Measurements from ENCODE around the gene PSME4. TPM values are rescaled to one million over a fixed set of nuclear protein-coding genes. Genes with fewer than 3 reads are reported as not detected.
A peak's percentile ranks its signal among the peaks of the same experiment; 100 is the strongest.
"Not testable (repeated sequence)": the region's sequence is repeated elsewhere in the genome, so short reads cannot be mapped to it uniquely, and the experiment has no call there.

PSME4 gene
- total RNA-seq, 4 donors from 2014 or later: 28.5 to 44.8 (median 32.4) TPM

- TF ChIP-seq EP300 (IDR thresholded peaks at IDR 0.05; ENCODE audit: low read depth) (no peak), CTCF (IDR thresholded peaks at IDR 0.05) (no peak), POLR2A (IDR thresholded peaks at IDR 0.05) (no peak), POLR2AphosphoS5 (IDR thresholded peaks at IDR 0.05) (no peak)
- Histone ChIP-seq H3K36me3 (no peaks in the 10 kb centered on the region), H3K27ac (no peak overlapping the region), H3K4me3 (no peak overlapping the region), H3K4me1 (no peaks in the 10 kb centered on the region), H3K27me3 (no peaks in the 10 kb centered on the region), H3K9me3 (no peaks in the 10 kb centered on the region)
- in situ Hi-C loops (cut with MboI; ENCODE audit: low pct_ligation_motif_present in 1 of 4, low pct_unique_long_range_greater_than_20kb in 1 of 4, low sequenced_read_pairs in 3 of 4) (no loop called here), intact Hi-C loops (cut with DNase I; ENCODE audit: low total_unique reads) (no loop called here)
- no peak for DNase-seq
- 67 to 74% methylated on average over 1 of the region's 1 CpG for WGBS, 2 donors (ENCODE audit: low coverage in 1 of 2)
These were observed 144.8 kb downstream of the PSME4 start for GRCh38 chr2:53826030-53826410.

DNA sequence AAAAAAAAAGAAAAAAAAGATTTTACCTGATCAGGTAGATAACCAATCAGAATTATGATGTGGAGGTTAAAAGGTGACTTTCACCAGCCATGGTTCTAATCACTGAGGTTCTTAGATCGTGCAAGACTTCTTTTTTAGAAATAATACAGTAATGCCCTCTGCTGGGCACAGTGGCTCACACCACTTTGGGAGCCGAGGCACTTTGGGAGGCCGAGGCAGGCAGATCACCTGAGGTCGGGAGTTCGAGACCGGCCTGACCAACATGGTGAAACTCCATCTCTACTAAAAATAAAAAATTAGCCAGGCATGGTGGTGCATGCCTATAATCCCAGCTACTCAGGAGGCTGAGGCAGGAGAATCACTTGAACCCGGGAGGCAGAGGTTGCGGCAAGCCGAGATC is 147.2 kb downstream of the PSME4 start:
- WGBS, 2 donors (ENCODE audit: low coverage in 1 of 2): 87 to 92% methylated on average over 6 to 9 of the region's 9 CpGs
- H3K36me3 ChIP-seq; DNase-seq; H3K27ac ChIP-seq; in situ Hi-C loops (cut with MboI; ENCODE audit: low pct_ligation_motif_present in 1 of 4, low pct_unique_long_range_greater_than_20kb in 1 of 4, low sequenced_read_pairs in 3 of 4); H3K4me3 ChIP-seq; intact Hi-C loops (cut with DNase I; ENCODE audit: low total_unique reads); H3K9me3 ChIP-seq; H3K27me3 ChIP-seq: not testable (repeated sequence)
- peak; percentile 11 to 33 (median 14) for TF ChIP-seq CTCF (IDR thresholded peaks at IDR 0.05)
- peaks cover 3 to 11% (median 8%) of the 10 kb centered on the region in 4 donors for H3K4me1 ChIP-seq

DNA sequence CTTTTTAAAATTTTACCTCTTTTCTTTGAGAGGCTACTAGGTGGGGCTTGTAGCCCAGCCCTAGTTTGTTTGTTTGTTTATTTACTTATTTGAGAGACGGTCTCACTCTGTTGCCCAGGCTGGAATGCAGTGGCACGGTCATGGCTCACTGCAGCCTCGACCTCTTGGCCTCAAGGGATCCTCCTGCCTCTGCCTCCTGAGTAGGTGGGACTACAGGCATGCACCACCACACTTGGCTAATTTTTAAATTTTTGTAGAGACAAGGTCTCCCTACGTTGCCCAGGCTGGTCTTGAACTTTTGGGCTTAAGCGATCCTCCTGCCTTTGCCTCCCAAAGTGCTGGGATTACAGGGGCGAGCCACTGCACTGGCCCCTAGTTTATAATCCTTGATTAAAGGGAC is 149.0 kb downstream of the PSME4 start:
- no peak for DNase-seq
- no peaks in the 10 kb centered on the region for H3K27me3 ChIP-seq
- H3K27ac ChIP-seq: no peak overlapping the region
- in situ Hi-C loops (cut with MboI; ENCODE audit: low pct_ligation_motif_present in 1 of 4, low pct_unique_long_range_greater_than_20kb in 1 of 4, low sequenced_read_pairs in 3 of 4): no loop called here
- TF ChIP-seq EP300 (IDR thresholded peaks at IDR 0.05; ENCODE audit: low read depth) (no peak), POLR2A (IDR thresholded peaks at IDR 0.05) (no peak), CTCF (IDR thresholded peaks at IDR 0.05) (no peak), POLR2AphosphoS5 (IDR thresholded peaks at IDR 0.05) (no peak)
- peaks cover 0 to 16% (median 4%) of the 10 kb centered on the region in 4 donors for H3K36me3 ChIP-seq
- H3K4me3 ChIP-seq: no peak overlapping the region
- H3K9me3 ChIP-seq: no peaks in the 10 kb centered on the region
- 79 to 87% methylated on average over 2 to 6 of the region's 6 CpGs for WGBS, 2 donors (ENCODE audit: low coverage in 1 of 2)
- intact Hi-C loops (cut with DNase I; ENCODE audit: low total_unique reads): no loop called here
- H3K4me1 ChIP-seq: peaks cover 3 to 13% (median 8%) of the 10 kb centered on the region in 4 donors

- Histone ChIP-seq H3K36me3 (peaks cover 0 to 27% (median 8%) of the 10 kb centered on the region in 4 donors), H3K27me3 (no peaks in the 10 kb centered on the region), H3K4me3 (no peak overlapping the region), H3K27ac (no peak overlapping the region), H3K9me3 (no peaks in the 10 kb centered on the region), H3K4me1 (peaks cover 3 to 13% (median 8%) of the 10 kb centered on the region in 4 donors)
- in situ Hi-C loops (cut with MboI; ENCODE audit: low pct_ligation_motif_present in 1 of 4, low pct_unique_long_range_greater_than_20kb in 1 of 4, low sequenced_read_pairs in 3 of 4): no loop called here
- WGBS, 2 donors (ENCODE audit: low coverage in 1 of 2): 87% methylated on average over 4 of the region's 4 CpGs
- DNase-seq: no peak
- no peak for TF ChIP-seq EP300 (IDR thresholded peaks at IDR 0.05; ENCODE audit: low read depth)
- TF ChIP-seq POLR2AphosphoS5 (IDR thresholded peaks at IDR 0.05): no peak
- TF ChIP-seq CTCF (IDR thresholded peaks at IDR 0.05): no peak
- no peak for TF ChIP-seq POLR2A (IDR thresholded peaks at IDR 0.05)
- intact Hi-C loops (cut with DNase I; ENCODE audit: low total_unique reads): no loop called here
These were observed 150.1 kb downstream of the PSME4 start for GRCh38 chr2:53820711-53821110.
